Stimulated activated CD4-positive, alpha-beta T cell treated with anti-CD3 and anti-CD28 coated beads, Interleukin-2, amount 100 ng/mL, for 24 hours (primary cell): ENCODE results near the gene OR6S1.
"Not testable (repeated sequence)": the region's sequence is repeated elsewhere in the genome, so short reads cannot be mapped to it uniquely, and the experiment has no call there.

ENCODE experiments used
- DNase-seq, 2 donors: peaks; one replicate each; pipeline ENCODE4 v3.0.0-alpha.2; 2020

Gene OR6S1

DNA sequence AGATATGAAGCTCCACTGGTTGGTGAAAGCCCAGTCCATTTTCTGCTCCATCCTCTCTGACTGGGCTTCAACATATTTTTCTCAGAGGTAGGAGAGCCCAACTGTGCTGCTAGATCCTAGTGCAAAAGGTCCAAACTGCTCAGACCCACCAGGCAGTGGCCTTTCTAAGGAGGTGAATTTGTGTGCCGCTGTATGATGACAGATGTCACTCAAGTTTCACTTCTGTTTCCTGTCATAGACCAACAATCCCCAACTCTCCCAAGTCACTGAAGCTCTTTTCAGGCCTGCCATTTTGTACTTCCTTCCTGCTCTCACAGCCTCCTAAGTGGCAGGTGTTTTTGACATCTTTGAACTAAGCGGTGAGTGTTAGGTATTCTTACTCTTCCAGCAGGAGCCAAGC, 26.5 kb upstream of the OR6S1 start:
- no peak for DNase-seq

DNA sequence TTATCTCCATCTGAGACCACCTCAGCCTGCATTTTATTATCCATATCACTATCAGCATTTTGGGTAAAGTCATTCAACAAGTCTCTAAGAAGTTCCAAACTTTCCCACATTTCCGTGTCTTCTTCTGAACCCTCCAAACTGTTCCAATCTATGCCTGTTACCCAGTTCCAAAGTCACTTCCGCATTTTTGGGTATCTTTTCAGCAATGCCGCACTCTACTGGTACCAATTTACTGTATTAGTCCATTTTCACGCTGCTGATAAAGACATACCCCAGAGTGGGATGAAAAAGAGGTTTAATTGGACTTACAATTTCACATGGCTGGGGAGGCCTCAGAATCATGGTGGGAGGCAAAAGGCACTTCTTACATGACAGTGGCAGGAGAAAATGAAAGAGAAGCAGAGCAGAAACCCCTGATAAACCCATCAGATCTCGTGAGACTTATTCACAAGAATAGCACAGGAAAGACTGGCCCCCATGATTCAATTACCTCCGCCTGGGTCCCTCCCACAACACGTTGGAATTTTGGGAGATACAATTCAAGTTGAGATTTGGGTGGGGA, 25.0 kb upstream of the OR6S1 start:
- not testable (repeated sequence) for DNase-seq

DNA sequence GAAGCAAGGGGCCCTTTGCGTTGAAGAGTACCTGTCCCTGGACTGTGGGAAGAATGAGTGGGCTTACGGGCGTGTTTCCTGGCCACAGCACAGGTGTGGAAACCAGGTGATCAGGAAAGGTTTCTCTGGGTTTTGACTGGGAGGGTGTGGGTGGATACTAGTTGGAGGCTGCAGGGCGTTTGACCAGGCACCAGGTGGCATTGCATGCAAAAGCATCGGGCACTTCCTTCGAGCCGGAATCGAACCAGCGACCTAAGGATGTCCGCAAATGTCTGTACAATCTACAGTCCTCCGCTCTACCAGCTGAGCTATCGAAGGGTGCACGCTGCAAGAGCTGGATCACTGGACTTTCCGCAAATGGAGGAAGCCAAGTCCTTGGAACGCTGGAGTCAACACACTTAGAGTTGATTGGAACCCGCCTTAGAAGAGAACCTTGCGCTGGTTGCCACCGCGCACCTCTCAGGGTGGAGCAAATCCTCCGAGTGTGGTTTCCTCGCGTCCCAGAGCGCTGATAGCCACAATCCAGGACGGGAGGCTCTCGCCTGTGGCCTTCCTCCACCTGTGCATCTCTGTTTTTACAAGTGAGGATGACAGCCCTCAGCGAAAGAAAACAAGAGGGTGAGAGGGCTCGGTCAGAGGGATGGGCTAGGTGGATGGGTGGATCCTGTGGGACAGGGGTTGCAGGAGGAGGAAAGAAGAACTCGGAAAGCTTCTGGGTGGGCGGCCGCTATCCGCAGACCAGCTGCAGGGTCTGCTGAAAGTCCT, 21.7 kb upstream of the OR6S1 start:
- peak; percentile 81 to 89 for DNase-seq

DNA sequence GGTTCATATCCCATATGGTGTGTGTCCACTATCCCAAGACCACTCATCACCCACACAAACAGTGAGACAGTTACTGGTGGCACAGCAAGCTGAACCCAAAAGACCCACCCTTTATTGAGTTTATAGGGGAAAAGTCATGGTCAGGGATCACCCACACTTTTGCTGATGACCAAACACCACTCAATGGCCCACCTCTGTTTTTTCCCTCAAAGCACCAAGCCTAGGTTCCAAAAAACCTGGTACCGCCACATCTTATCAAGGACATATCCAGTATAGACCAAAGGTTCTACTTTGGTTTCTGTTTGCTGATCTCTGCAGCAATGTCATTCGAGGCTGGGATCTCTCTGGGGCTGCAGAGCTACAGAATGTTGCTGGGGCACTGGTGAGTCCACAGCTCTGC, 19.7 kb upstream of the OR6S1 start:
- DNase-seq = no peak

DNA sequence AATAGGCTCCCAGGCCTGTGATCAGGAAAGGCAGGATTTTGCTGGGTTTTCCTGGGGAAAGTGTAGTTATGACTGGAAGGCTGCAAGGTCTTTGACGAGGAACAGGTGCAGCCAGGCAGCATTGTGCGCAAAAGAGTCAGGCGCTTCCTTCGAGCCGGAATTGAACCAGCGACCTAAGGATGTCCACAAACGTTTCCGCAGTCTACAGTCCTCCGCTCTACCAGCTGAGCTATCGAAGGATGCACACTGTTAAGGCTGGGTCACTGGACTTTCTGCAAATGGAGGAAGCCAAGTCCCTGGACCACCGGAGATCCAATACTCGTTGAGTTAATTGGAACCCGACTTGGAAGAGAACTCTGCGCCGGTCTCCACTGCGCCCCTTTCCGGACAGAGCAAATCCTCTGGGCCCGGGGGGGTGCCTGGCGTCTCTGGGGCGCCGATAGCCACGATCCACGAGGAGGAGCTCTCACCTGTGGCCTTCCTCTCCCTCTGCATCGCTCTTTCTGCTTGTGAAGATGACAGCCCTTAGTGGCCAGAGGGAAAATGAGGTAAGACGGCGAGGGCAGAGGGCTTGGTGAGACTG, 18.4 kb upstream of the OR6S1 start:
- DNase-seq = no peak

DNA sequence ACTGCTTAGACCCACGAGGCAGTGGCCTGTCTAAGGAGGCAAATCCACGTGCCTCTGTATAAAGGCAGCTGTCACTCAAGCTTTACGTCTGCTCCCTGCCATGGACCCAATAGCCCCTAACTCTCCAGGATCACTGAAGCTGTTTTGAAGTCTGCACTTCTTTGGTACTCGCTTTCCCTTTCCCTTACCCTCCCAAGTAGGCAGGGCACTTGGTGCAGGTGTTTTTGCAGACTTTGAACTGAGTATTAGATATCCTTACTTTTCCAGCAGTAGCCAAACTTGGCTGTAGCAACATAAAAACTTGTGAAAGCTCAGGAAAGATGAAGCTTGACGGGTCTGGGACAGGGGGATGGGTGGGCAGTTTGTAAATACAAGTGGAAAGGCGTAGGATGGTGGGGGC, 17.8 kb upstream of the OR6S1 start:
- no peak for DNase-seq

DNA sequence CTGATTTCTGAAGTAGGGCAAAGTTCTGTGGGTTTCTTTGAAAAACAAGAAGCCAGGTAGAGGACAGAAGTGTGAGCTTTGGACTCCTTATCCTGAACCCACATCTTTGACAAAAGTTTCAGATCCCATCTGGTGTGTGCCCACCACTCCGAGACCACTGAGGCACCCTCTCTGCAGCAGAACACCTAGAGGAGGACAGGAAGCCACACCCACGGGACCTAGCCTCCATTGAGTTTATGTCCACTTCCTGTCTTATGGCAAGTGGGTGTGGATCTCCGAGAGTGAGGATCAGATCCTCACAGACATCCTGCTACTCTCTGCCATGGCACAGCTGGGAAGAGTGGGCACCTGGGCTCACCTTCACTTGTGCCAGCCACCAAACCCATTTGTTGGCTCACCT, 16.8 kb upstream of the OR6S1 start:
- DNase-seq = no peak

DNA sequence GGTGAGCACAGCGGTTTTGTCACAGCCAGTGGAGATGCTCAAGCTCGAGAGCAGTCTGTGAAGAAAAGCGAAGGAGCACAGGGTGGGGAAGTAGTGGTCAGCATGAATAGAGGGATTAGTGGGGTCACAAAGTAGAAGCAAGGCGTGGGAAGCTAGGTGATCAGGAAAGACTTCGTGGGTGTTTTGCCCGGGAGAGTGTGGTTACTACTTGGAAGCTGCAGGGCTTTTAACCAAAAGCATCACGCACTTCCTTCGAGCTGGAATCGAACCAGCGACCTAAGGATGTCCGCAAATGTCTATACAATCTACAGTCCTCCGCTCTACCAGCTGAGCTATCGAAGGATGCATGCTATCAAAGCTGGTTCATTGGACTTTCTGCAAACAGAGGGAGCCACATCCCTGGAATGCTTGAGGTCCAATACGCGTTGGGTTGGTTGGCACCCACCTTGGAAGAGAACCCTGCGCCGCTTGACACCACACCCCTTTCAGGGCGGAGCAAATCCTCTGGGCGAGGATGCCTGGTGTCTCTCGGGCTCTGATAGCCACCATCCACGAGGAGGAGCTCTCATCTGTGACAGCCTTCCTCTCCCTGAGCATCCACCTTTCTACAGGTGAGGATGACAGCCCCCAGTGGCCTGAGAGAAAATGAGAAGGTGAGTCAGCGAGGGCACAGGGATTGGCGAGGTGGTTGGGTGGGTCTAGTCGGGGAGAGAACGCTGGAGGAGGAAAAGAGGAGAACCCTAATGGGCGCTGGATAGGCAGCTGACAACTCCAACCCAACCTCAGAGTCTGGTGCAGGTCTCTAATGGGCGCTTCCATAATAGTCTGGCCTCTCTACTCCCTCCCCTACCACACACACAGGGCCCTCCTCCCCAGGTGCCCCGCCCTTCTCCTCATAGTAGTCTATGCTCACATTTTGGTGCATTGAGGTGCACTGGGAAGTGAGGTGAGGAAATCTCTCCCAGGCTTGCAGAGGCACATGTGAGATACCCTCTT, 16.0 kb upstream of the OR6S1 start:
- peak in 1 of 2 donors; percentile 35 for DNase-seq

DNA sequence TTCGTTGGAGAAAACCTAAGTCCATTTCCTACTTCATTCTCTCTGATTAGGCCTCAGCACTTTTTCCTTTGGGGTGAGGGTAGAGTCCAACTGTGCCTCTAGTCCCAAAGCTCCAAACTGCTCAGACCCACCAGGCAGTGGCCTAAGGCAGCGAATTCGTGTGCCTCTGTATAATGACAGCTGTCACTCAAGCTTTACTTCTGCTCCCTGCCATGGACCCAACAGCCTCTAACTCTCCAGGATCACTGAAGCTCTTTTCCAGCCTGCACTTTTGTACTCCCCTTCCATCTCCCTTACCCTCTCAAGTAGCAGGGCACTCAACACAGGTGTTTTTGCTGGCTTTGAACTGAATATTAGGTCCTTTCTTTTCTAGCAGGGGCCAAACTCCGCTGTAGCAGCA, 14.8 kb upstream of the OR6S1 start:
- DNase-seq = no peak

DNA sequence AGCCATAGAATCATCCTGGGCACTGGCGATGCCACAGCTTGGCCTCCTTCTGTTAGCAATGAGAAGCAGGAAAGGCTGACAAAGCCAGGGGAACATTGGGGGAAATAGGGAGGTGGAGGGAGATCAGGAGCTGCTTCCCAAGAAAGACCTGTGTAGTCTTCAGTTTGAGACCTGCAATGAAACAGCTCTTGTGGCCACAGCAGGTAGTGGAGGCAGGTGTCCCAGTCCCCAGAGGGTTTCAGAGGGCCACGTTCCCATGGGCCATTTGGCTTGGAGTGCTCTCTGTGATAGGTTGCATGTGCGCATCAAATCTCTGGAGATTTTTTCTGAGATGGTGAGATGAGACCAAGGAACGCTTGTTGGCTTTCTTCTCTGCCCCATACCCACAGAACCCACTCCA, 14.4 kb upstream of the OR6S1 start:
- DNase-seq = no peak

DNA sequence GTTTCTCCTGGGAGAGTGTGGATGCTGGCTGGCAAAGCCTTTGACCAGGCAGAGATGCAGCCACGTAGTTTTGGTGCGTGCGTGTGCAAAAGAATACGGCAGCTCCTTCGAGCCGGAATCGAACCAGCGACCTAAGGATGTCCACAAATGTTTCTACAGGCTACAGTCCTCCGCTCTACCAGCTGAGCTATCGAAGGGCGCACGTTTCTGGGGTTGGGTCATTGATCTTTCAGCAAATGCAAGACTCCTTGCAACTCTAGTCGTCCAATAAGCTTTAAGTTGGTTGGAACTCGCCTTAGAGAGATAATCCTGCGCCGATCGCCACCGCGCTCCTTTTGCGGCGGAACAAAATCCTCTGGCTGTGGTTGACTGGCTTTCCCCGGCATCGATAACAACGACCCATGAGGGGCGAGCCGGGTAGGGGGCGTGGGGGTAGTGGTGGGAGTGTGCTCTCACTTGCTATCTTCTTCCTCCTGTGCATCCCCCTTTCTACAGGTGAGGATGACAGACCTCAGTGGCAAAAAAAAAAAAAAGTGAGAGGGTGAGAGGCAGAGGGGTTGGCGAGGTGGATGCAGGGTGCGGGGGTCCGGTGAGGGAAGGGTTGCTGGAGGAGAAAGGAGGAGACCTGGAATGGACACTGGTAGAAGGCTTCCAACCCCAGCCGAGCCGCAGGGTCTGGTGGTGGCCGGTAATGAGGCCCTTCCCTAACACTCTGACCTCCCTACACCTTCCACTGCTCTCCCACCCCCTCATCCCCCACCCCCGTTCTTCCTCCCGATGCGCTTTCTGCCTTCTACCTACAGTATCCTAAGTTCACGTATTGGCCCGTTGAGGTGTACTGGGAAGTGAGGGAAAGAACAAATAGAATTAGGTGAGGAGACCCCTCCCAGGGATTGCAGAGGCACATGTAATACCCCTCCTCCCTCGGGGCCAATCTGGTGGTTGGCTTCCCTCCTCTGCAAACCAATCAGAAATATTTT, 11.8 kb upstream of the OR6S1 start:
- peak; percentile 63 to 79 for DNase-seq

DNA sequence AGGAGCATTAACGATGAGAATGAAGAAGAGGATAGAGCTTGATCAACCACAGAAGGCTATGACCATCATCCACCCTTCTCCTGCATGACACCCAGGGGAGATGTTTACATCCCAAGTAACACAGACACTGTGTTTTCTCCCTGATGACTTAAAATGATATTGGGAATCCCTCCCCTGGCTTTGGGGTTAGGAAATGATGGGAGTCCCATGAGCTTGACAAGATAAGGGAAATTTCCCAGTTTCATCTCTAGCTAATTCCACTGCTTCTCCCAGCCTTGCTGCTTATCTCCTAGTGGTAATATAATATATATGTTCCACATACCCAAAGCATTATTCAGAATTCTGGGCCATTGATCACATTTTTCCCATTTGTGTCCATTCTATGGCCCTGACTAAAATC, 4.0 kb upstream of the OR6S1 start:
- no peak for DNase-seq

DNA sequence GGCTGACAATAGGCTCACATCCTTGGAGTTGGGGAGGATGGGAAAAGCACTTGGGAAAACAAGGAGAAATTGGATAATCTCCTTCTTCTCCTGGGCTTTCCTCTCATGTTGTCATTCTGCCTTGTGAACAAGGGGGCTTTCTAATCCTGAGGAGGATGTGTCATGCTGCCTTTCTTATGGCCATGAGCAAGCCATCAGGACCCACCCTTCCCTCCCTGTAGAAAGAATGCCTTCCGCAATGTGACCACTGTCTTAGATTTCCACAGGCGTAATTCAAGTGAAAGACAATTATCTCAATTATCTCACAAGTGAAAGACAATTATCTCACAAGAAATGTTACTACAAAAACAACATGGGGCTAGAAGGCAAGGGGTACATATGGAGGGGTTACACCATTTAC, 3.0 kb upstream of the OR6S1 start:
- DNase-seq = no peak

DNA sequence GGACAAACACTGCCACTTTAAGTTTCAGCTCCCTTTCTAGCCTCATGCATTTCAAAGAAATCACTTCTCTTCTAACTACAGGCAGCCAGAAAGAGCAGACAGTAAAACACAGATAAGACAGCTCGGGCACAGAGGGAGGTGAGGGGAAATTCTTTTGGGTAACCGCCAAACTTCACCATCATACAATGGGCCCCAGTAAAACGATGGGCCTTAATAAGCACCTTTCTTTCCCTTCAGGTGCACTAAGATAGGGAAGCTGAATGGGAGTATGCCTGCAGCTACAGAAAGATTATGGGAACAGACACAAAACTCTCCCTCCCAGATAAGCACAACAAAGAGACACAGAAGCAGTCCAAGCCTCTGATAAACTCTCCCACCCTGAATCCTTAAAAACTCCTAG, 1.3 kb upstream of the OR6S1 start:
- not testable (repeated sequence) for DNase-seq

DNA sequence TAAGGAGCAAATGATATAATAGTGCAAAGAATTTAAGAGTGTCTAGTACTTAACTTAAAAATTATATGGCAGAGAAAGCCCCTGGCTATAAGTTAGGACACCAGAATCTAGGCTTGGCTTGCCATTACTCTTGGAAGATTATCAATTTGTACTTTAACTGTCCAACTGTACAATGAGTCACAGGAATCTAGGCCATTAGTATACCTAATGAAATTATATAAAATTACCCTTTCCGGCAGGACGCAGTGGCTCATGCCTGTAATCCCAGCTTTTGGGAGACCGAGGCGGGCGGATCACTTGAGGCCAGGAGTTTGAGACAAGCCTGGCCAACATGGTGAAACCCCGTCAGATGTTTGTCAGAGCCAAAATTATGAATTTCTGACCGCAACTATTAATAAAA, 691 bp upstream of the OR6S1 start:
- DNase-seq = no peak

DNA sequence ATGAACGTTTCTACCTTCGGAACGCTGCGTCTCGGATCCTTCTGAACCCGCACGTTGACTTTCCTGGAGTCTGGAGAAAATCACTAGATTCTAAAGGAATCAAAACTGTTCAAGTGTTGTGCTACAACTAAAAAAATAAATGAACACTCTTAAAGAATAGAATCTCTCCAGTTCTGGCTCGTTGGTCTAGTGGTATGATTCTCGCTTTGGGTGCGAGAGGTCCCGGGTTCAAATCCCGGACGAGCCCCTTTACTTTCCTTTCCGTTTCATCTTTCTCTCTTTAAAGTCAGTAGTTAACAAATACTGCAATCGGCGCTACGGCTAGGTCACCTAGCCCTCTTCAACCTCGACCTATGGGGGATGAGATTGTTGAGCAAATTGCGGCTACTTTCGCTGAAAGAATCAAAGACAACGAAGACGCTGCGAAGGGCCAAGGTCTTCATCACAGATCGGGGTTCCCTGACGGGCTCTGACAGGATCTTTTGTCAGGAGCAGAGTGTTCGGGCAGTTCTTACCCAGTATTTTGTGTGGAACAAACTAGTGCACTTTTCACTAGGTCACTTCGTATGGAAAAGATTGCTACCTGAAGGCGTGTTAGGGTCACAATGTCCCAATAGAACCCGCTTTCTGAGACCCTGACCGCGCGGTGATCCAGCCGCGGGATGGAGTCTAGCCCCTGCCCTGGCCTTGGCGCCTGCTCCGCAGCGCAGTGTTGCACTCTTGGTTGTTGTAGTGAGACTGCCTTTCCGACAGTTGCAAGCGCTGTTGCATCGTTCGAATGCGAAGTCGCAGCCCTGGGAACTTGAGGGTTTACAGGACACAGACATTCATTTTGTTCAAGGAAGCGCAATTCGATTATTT, 8.4 kb downstream of the OR6S1 start:
- DNase-seq = peak; percentile 67 to 79

DNA sequence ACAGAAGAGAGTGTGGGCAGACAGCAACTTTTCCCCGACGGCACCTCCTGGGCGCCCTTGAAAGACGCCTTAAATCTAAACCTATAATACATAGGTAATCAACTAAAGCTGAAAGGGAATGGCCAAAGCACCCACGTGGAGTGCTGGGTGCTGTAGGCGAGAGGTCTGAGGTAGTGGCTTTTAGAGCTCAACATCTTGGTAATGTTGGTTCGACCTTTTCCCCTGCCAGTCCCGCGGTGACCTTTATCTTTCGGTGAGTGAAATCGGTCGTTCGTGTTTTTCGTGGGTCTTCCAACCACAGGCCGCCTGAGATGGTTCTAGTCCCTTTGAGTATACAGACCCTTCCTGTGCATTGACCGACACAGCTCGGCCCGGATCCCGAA, 9.1 kb downstream of the OR6S1 start:
- DNase-seq = peak in 1 of 2 donors; percentile 32

DNA sequence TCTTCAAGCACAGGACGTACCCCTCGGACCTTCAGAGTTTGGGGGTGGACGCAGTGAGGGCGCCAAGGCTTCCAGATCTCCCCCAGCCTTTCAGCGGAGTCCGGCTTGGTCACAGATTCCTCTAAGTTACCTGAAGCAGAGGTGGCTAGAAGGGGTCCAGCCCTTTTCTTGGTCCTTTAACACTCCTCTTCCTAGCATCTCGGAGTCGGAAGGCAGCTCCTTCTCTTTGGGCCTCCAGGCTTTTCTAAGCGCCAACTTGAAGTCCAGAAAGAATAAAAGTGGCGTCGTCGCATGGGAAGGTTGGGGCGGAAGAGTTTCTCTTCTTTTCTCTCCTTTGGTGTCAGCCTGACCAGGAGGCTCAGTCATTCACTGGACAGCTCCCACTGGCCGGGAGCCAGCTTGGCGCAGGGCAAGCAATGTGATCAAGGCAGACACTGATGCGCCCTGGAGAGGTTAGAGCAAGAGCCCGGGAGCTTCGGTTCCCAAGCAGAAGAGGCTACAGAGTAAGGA, 9.6 kb downstream of the OR6S1 start:
- DNase-seq = peak in 1 of 2 donors; percentile 24

DNA sequence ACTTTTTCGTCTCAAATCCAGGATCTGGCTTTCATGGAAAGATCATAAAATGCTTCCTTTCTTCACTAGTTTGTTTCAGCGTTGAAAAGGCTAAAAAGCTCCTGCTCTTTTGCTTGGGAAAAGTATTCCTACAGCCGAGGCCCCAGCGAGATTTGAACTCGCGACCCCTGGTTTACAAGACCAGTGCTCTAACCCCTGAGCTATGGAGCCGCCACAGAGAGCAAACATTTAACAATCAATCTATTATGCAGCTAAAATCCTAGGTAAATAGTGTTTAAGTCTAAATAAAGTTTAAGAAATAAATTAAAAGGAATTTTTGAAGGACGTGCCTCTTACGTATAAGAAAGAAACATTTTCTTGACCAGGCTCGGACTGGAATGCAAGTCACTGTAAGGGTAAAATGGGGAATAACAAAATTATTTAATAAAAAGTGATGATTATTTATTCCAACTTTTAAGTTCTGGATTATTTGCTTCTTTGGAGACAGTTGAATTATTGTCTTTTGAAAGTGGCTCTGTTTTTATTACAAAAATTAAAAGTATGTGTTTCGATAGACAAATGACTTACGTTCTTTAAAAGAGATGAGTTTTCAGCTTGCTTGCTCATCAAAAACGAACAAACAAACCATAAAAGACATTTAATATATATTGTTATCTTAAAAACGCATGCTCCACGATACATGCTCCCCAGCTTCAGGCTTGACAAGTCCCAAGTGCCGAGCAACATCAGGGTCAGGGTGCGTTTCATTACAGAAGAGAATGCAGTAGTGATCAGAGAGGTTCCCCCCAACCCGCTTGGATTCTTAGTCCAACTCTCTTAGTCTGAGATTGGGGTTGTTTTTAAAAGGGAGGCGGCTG, 10.2 kb downstream of the OR6S1 start:
- peak; percentile 64 to 71 for DNase-seq
